ENCODE data around the gene IL9. TPM values are rescaled to one million over a fixed set of nuclear protein-coding genes. Genes with fewer than 3 reads are reported as not detected.

IL9 gene
- total and polyA plus RNA-seq, 11 donors, result not detected

DNA sequence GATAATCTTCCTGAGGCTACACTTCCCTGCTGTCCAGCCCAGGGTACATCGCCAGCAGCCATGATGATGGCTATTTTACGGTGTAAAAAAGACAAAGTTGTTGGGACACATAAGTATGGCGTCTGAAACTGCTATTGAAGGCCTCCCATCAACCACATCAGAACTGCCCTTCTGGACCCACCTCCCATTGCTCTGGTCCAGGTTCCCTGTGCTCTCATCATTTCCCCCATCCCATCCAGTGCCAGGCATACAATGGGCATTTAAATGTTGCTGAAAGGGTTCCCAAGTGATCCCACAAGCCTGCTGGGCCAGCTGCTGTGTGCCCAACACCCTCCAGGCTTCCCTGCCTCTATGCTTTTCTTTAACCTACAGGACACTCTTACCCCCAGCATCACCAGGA lies 10.6 kb downstream of the IL9 start:
- ATAC-seq (no peak), DNase-seq (no peak)
- no peak overlapping the region for H3K4me3 ChIP-seq
- H3K9me3 ChIP-seq, result no peaks in the 10 kb centered on the region
- intact Hi-C loops (cut with DNase I), result loop anchor here in 7 of 10 donors (5.0 to 10.0 kb wide), 6 partner anchors 177 to 890 kb away; no protein-coding TSS in a partner anchor
- H3K27ac ChIP-seq, result no peak overlapping the region
- WGBS, 4 donors, result 87 to 96% (median 89%) methylated on average over 3 of the region's 3 CpGs
- TF ChIP-seq, protein P1, sequence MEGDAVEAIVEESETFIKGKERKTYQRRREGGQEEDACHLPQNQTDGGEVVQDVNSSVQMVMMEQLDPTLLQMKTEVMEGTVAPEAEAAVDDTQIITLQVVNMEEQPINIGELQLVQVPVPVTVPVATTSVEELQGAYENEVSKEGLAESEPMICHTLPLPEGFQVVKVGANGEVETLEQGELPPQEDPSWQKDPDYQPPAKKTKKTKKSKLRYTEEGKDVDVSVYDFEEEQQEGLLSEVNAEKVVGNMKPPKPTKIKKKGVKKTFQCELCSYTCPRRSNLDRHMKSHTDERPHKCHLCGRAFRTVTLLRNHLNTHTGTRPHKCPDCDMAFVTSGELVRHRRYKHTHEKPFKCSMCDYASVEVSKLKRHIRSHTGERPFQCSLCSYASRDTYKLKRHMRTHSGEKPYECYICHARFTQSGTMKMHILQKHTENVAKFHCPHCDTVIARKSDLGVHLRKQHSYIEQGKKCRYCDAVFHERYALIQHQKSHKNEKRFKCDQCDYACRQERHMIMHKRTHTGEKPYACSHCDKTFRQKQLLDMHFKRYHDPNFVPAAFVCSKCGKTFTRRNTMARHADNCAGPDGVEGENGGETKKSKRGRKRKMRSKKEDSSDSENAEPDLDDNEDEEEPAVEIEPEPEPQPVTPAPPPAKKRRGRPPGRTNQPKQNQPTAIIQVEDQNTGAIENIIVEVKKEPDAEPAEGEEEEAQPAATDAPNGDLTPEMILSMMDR (IDR thresholded peaks at IDR 0.05), result no peak
- TF ChIP-seq POLR2A (IDR thresholded peaks at IDR 0.05), result no peak
- no peaks in the 10 kb centered on the region for H3K36me3 ChIP-seq
- H3K27me3 ChIP-seq, result peaks cover 0 to 59% (median 4%) of the 10 kb centered on the region in 9 donors
- peaks cover 0 to 5% (median 0%) of the 10 kb centered on the region in 12 donors for H3K4me1 ChIP-seq

DNA sequence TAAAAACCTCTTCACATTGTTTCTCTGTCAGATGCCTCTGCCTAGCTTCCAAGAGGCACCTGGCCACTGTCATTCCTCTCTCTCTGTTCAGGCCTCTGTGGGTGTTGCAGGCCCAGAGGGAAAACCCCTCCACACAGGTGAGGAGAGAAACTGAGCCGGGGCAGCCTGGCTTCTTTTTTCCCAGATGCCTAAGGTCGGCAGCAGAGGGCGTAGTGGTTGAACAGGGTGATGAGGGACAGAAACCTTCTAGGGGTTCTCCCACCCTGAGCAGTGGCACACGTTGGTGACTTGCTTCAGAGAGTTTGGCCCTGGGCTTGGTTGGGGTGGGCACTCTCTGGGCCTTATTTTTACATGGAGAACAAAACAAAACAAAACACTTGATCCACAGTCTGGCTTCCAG lies 12.2 kb downstream of the IL9 start:
- WGBS, 4 donors, result 38 to 60% (median 52%) methylated on average over 4 of the region's 4 CpGs
- Histone ChIP-seq H3K36me3 (no peaks in the 10 kb centered on the region), H3K4me3 (no peak overlapping the region), H3K27ac (no peak overlapping the region), H3K27me3 (peaks cover 0 to 52% (median 4%) of the 10 kb centered on the region in 9 donors), H3K9me3 (no peaks in the 10 kb centered on the region), H3K4me1 (peaks cover 0 to 5% (median 0%) of the 10 kb centered on the region in 12 donors)
- TF ChIP-seq, protein P1 (IDR thresholded peaks at IDR 0.05), result no peak
- TF ChIP-seq POLR2A (IDR thresholded peaks at IDR 0.05), result no peak
- DNase-seq, result no peak
- intact Hi-C loops (cut with DNase I), result loop anchor here in 6 of 10 donors (10.0 kb wide), 4 partner anchors 181 to 891 kb away; no protein-coding TSS in a partner anchor
- ATAC-seq, result no peak

DNA sequence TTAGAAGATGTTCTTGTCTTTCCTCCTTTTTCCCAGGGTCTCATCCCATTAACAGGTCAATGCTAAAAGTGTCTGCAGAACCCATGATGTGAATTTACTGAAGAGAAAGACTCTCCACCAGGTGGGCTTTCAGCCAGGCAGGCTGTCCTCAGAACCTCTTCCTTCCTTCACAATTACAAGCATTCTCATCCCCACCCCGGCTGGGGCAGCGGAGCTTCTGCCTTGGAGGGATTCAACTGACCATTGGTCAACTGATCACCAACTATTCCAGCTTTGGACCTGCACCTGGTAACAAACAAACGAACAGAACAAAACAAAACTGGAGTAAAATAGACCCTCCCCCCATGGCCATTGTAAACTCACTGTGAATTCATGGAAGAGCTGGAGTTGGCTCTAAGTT lies 12.6 kb downstream of the IL9 start:
- 67 to 79% (median 73%) methylated on average over 3 of the region's 3 CpGs for WGBS, 4 donors

DNA sequence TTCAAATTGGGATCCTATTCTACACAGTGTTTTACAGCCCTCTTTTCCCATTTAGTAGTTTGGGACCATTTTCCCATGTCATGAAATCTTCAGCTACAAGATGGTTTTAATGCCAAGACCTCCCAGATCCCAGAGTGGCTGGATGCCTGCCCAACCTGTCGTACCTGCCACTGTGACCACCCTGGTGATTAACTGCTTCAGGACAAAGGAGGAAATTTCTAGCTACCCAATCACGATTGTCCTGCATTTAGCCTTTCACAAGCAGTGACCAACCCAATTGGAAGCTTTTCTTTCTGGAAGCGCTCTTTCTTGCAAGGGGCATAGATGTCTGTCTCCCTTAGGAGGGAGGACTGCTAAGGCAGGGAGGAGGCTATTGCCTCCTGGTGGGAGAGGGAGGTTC lies 13.8 kb downstream of the IL9 start:
- no peak for ATAC-seq
- intact Hi-C loops (cut with DNase I), result loop anchor here in 6 of 10 donors (10.0 kb wide), 4 partner anchors 183 to 893 kb away; no protein-coding TSS in a partner anchor
- TF ChIP-seq, protein P1 (IDR thresholded peaks at IDR 0.05), result no peak
- TF ChIP-seq POLR2A (IDR thresholded peaks at IDR 0.05), result no peak
- peaks cover 0 to 4% (median 0%) of the 10 kb centered on the region in 12 donors for H3K4me1 ChIP-seq
- peaks cover 0 to 42% (median 4%) of the 10 kb centered on the region in 9 donors for H3K27me3 ChIP-seq
- no peak overlapping the region for H3K4me3 ChIP-seq
- H3K27ac ChIP-seq, result no peak overlapping the region
- 53 to 74% (median 70%) methylated on average over 3 of the region's 3 CpGs for WGBS, 4 donors
- no peak for DNase-seq
- no peaks in the 10 kb centered on the region for H3K9me3 ChIP-seq
- no peaks in the 10 kb centered on the region for H3K36me3 ChIP-seq

More for the DNA sequence above, 12.6 kb downstream of the IL9 start:
- DNase-seq, result no peak
- Histone ChIP-seq H3K9me3 (no peaks in the 10 kb centered on the region), H3K27me3 (peaks cover 0 to 48% (median 4%) of the 10 kb centered on the region in 9 donors), H3K4me3 (no peak overlapping the region), H3K4me1 (peaks cover 0 to 5% (median 0%) of the 10 kb centered on the region in 12 donors), H3K27ac (no peak overlapping the region), H3K36me3 (no peaks in the 10 kb centered on the region)
- intact Hi-C loops (cut with DNase I), result loop anchor here in 6 of 10 donors (10.0 kb wide), 4 partner anchors 182 to 892 kb away; no protein-coding TSS in a partner anchor
- no peak for ATAC-seq
- TF ChIP-seq, protein P1 (IDR thresholded peaks at IDR 0.05), result no peak
- no peak for TF ChIP-seq POLR2A (IDR thresholded peaks at IDR 0.05)
